Ishikawa (cell line): ENCODE data around the gene KISS1R.

Source experiments
- CEBPB ChIP-seq: IDR thresholded peaks from 2 replicates; pipeline ENCODE4 v1.6.1; 2012
- CREB1 ChIP-seq: IDR thresholded peaks from 2 replicates; pipeline ENCODE4 v1.6.1; 2012; ENCODE audit warnings: low read depth
- EP300 ChIP-seq: IDR thresholded peaks from 2 replicates; pipeline ENCODE4 v1.6.1; 2012; ENCODE audit warnings: borderline replicate concordance
- FOXM1 ChIP-seq: IDR thresholded peaks from 2 replicates; pipeline ENCODE4 v1.6.1; 2012; ENCODE audit warnings: low read depth, borderline replicate concordance
- MAX ChIP-seq: IDR thresholded peaks from 2 replicates; pipeline ENCODE4 v1.6.1; 2012
- USF1 ChIP-seq: IDR thresholded peaks from 2 replicates; pipeline ENCODE4 v1.6.1; 2012
- ZBTB7A ChIP-seq: IDR thresholded peaks from 2 replicates; pipeline ENCODE4 v1.6.1; 2012; ENCODE audit warnings: low read depth

- TF ChIP-seq ZBTB7A (no peak), MAX (no peak), USF1 (no peak), CREB1 (no peak), CEBPB (no peak), EP300 (no peak), FOXM1 (no peak)
These were observed 28.4 kb upstream of the KISS1R start for GRCh38 chr19:888581-889385.
